HTR-8/SVneo (cell line): ENCODE measurements around the gene USP35.

Experiments used
- DNase-seq: peaks from one replicate; pipeline ENCODE4 v3.0.0; 2011; ENCODE audit warnings: low spot score, mixed read lengths; ENCODE audit not compliant: insufficient read length
- FAIRE-seq: peaks from 2 replicates; lab custom pipeline; 2011; peaks lifted over from hg19 to GRCh38; lab: Jason Lieb, UNC

The USP35 gene

GRCh38 chr11:78255919-78256318, 67.2 kb downstream of the USP35 start:
- no peak for FAIRE-seq
- DNase-seq: no peak

GRCh38 chr11:78256962-78257361, 68.2 kb downstream of the USP35 start:
- DNase-seq: no peak
- FAIRE-seq: no peak

GRCh38 chr11:78257654-78258053, 68.9 kb downstream of the USP35 start:
- FAIRE-seq: no peak
- DNase-seq: no peak

GRCh38 chr11:78259777-78260487, 71.2 kb downstream of the USP35 start:
- FAIRE-seq: no peak
- no peak for DNase-seq

- DNase-seq (no peak), FAIRE-seq (no peak)
Observed at GRCh38 chr11:78261367-78261766, 72.6 kb downstream of the USP35 start.

GRCh38 chr11:78261828-78262227, 73.1 kb downstream of the USP35 start:
- FAIRE-seq: no peak
- DNase-seq: no peak

- FAIRE-seq: no peak
- DNase-seq: no peak
Observed at GRCh38 chr11:78262238-78262637, 73.5 kb downstream of the USP35 start.

- DNase-seq: no peak
- no peak for FAIRE-seq
Observed at GRCh38 chr11:78262691-78263090, 74.0 kb downstream of the USP35 start.
